ENCODE measurements around the gene SMAD3. TPM values are rescaled to one million over a fixed set of nuclear protein-coding genes. Genes with fewer than 3 reads are reported as not detected.
A peak's percentile ranks its signal among the peaks of the same experiment; 100 is the strongest.

Gene SMAD3
- total RNA-seq, 1 donor from 2014 or later, result 12.5 TPM

DNA sequence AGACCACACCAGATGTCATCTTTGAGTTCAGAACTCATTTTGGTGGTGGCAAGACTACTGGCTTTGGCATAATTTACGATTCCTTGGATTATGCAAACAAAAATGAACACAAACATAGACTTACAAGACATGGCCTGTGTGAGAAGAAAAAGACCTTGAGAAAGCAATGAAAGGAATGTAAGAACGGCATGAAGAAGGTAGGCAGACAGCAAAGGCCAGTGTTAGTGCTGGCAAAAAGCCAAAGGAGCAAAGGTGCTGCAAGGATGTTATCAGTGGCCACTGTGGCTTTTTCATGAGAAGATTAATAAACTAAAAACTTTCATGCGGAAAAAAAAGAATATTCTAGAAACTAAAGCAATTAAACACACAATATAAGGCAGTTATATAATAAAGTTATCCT lies 167.2 kb downstream of the SMAD3 start:
- Histone ChIP-seq H3K27me3 (no peaks in the 10 kb centered on the region), H3K9me3 (ENCODE audit: low read depth) (no peaks in the 10 kb centered on the region), H3K9ac (no peak overlapping the region), H2AFZ (replicated peaks) (no peak overlapping the region), H3K27ac (no peak overlapping the region), H3K79me2 (ENCODE audit: low read depth) (peaks cover 10% of the 10 kb centered on the region), H3K4me2 (no peak overlapping the region), H3F3A (ENCODE audit: low read depth) (peaks cover 3% of the 10 kb centered on the region), H3K4me3 (no peak overlapping the region), H3K36me3 (peaks cover 7% of the 10 kb centered on the region), H3K4me1 (no peaks in the 10 kb centered on the region), H4K20me1 (ENCODE audit: low read depth) (peaks cover 1% of the 10 kb centered on the region)
- Mint-ChIP-seq H3K36me3 (peaks cover 22% of the 10 kb centered on the region), H3K27me3 (ENCODE audit: insufficient read depth, low read depth) (no peaks in the 10 kb centered on the region), H3K27ac (no peak overlapping the region), H3K9me3 (no peaks in the 10 kb centered on the region), H3K4me3 (no peak overlapping the region), H3K4me1 (no peaks in the 10 kb centered on the region)
- DNase-seq (ENCODE audit: low spot score), result no peak
- TF ChIP-seq EZH2phosphoT487 (IDR thresholded peaks at IDR 0.05) (no peak), EZH2 (IDR thresholded peaks at IDR 0.05) (no peak)
- TF ChIP-seq, protein P1, sequence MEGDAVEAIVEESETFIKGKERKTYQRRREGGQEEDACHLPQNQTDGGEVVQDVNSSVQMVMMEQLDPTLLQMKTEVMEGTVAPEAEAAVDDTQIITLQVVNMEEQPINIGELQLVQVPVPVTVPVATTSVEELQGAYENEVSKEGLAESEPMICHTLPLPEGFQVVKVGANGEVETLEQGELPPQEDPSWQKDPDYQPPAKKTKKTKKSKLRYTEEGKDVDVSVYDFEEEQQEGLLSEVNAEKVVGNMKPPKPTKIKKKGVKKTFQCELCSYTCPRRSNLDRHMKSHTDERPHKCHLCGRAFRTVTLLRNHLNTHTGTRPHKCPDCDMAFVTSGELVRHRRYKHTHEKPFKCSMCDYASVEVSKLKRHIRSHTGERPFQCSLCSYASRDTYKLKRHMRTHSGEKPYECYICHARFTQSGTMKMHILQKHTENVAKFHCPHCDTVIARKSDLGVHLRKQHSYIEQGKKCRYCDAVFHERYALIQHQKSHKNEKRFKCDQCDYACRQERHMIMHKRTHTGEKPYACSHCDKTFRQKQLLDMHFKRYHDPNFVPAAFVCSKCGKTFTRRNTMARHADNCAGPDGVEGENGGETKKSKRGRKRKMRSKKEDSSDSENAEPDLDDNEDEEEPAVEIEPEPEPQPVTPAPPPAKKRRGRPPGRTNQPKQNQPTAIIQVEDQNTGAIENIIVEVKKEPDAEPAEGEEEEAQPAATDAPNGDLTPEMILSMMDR (IDR thresholded peaks at IDR 0.05), result no peak

DNA sequence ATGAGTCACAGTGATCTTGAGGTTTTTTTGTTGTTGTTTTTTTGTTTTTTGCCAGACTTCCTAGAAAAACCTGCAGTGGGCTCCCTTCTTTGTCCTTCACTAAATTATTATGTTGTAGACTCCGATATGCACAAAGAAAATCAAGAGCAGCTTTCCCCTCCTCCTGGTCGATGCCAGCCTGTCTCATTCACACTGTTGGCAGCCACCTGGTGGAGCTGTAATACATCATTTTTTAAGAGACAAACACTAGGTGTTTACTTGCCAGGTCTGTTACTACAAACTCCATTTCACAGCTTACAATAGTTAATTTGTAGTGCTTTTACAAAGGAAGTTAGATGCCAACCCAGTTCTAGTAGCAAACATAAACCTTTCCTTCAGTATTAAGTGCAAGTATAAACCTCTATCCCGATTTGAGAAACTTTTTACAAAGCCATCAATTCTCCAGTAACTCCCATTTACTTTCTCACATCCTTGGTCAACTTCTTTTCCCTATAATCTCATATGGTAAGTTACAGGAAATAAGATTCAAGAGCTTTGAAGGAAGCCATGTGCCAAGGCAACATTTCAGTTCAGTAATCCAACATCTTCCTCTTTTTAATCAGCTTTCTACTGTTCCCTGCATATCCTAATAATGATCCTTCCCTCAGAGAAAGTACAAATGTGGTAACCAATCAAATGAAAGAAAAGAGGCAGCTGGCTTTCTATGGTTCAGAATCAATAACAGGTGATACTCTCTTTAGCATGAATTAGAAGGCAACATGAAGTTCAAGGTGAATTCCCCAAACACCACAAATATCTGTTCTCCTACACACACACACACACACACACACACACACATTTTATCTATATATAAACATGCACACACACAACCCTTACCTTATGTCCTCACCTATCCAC lies 175.1 kb downstream of the SMAD3 start:
- Mint-ChIP-seq H3K9me3 (no peaks in the 10 kb centered on the region), H3K27me3 (ENCODE audit: insufficient read depth, low read depth) (no peaks in the 10 kb centered on the region), H3K4me1 (peaks cover 13% of the 10 kb centered on the region), H3K4me3 (no peak overlapping the region), H3K27ac (no peak overlapping the region), H3K36me3 (peaks cover 8% of the 10 kb centered on the region)
- Histone ChIP-seq H2AFZ (replicated peaks) (no peak overlapping the region), H3K4me1 (peaks cover 17% of the 10 kb centered on the region), H4K20me1 (ENCODE audit: low read depth) (peaks cover 22% of the 10 kb centered on the region), H3K9ac (no peak overlapping the region), H3K27ac (no peak overlapping the region), H3K27me3 (no peaks in the 10 kb centered on the region), H3K9me3 (ENCODE audit: low read depth) (no peaks in the 10 kb centered on the region), H3K4me3 (no peak overlapping the region), H3K36me3 (no peaks in the 10 kb centered on the region), H3F3A (ENCODE audit: low read depth) (peaks cover 7% of the 10 kb centered on the region), H3K79me2 (ENCODE audit: low read depth) (peaks cover 77% of the 10 kb centered on the region), H3K4me2 (no peak overlapping the region)
- TF ChIP-seq EZH2 (IDR thresholded peaks at IDR 0.05) (no peak), EZH2phosphoT487 (IDR thresholded peaks at IDR 0.05) (no peak)
- TF ChIP-seq, protein P1 (IDR thresholded peaks at IDR 0.05), result peak; percentile 44
- DNase-seq (ENCODE audit: low spot score), result no peak

DNA sequence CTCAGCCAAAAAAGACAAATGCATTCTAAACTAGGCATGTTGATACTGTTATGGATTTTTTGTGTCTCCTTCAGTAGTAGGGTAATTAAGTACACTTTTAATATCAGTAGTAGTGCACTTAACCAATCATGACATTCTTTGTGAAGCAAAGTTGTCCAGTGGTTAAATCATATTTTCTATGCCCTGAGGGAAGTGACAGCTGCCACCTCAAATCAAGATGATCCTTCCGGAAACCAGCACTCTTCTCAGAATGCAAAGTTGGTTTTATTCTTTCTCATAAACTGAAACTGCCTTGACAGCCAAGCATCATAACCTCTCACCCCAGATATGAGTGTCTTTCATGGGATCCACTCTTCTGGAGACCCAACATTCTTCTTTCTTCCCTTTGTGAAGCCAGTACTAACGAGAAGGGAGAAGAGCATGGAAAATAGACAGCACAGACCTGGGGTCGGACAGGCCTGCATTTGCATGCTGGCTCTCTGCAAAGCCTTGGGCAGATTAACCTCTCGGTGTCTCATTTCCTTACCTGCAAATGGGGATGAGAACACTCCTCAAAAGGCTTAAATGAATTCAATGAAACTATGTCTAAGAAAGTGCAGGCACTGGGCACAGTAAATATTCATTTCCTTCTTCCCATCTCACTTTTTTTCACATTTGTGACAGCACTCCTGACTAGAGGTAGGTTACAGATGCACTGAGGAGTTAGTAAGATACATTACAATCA lies 175.9 kb downstream of the SMAD3 start:
- H3K9me3 Mint-ChIP-seq, result peaks cover 3% of the 10 kb centered on the region
- H3K4me1 Mint-ChIP-seq, result peaks cover 13% of the 10 kb centered on the region
- Histone ChIP-seq H4K20me1 (ENCODE audit: low read depth) (peaks cover 22% of the 10 kb centered on the region), H3K9ac (no peak overlapping the region), H3K79me2 (ENCODE audit: low read depth) (peaks cover 85% of the 10 kb centered on the region), H3K4me2 (no peak overlapping the region), H3K27me3 (no peaks in the 10 kb centered on the region), H3K9me3 (ENCODE audit: low read depth) (no peaks in the 10 kb centered on the region), H2AFZ (replicated peaks) (no peak overlapping the region), H3K4me1 (peaks cover 17% of the 10 kb centered on the region), H3K36me3 (no peaks in the 10 kb centered on the region), H3K27ac (no peak overlapping the region), H3K4me3 (no peak overlapping the region), H3F3A (ENCODE audit: low read depth) (peaks cover 7% of the 10 kb centered on the region)
- H3K27me3 Mint-ChIP-seq (ENCODE audit: insufficient read depth, low read depth), result no peaks in the 10 kb centered on the region
- DNase-seq (ENCODE audit: low spot score), result peak; percentile 13
- H3K27ac Mint-ChIP-seq, result no peak overlapping the region
- H3K36me3 Mint-ChIP-seq, result peaks cover 11% of the 10 kb centered on the region
- TF ChIP-seq EZH2 (IDR thresholded peaks at IDR 0.05) (no peak), EZH2phosphoT487 (IDR thresholded peaks at IDR 0.05) (no peak)
- TF ChIP-seq, protein P1 (IDR thresholded peaks at IDR 0.05), result no peak
- no peak overlapping the region for H3K4me3 Mint-ChIP-seq
